GM12873 (cell line): ENCODE data around the gene CEP295NL.
A peak's percentile ranks its signal among the peaks of the same experiment; 100 is the strongest.

ENCODE experiments used
- CTCF ChIP-seq: IDR thresholded peaks from 2 replicates; pipeline ENCODE4 v1.5.1; 2012; ENCODE audit warnings: low read depth, mild to moderate bottlenecking, moderate library complexity, low read length, control low read depth; ENCODE audit not compliant: insufficient read depth; ENCODE audit errors: missing control alignments

CEP295NL gene

GRCh38 chr17:78873519-78874340 lies 29.3 kb downstream of the CEP295NL start:
- no peak for TF ChIP-seq CTCF

GRCh38 chr17:78872486-78872885 lies 30.5 kb downstream of the CEP295NL start:
- no peak for TF ChIP-seq CTCF

GRCh38 chr17:78870621-78871020 lies 32.4 kb downstream of the CEP295NL start:
- no peak for TF ChIP-seq CTCF

GRCh38 chr17:78868391-78868790 lies 34.6 kb downstream of the CEP295NL start:
- no peak for TF ChIP-seq CTCF

GRCh38 chr17:78865682-78866390 lies 37.2 kb downstream of the CEP295NL start:
- peak; percentile 95 for TF ChIP-seq CTCF

- no peak for TF ChIP-seq CTCF
Observed at GRCh38 chr17:78864117-78864516, 38.9 kb downstream of the CEP295NL start.
